Ovary (tissue), 3 donors: ENCODE data around the gene RHOD.

ENCODE experiments used
- EP300 ChIP-seq: sonication (generic); formaldehyde crosslinking; IDR thresholded peaks from one replicate; pipeline ENCODE4 v1.6.1; 2017; ENCODE audit warnings: antibody characterized with exemption
- TF ChIP-seq, protein P1 (sequence below), 3 donors: fragments of 450-650 bp in 2 of 3; fragments of 200-600 bp in 1 of 3; IDR thresholded peaks; one replicate each; pipeline versions ENCODE4 v1.5.1 to v1.8.0; 2016 to 2022; ENCODE audit warnings: antibody characterized with exemption in 3 of 3, mild to moderate bottlenecking in 1 of 3
- donor health status: DM: no; HTN: no; CAD: no.

DNA sequence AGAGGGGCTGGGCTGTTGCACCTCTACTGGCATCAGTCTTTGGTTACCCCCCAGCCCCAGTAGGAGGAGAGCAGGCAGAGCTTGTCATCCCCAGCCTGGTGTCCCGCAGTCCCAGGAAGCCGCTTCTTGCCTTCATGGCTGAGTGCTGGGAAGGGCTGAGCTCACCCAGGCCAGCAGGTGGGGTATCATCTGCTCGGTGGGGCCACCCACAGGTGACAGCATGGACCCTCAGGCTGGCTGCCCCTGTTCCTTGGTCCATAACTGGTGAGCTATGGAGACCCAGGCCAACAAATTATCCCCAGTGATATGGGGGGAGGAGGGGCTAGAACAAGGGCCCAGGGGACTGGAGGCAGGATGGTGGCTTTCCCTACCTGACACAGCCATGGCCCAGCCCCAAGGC lies 6.5 kb upstream of the RHOD start:
- TF ChIP-seq, protein P1, sequence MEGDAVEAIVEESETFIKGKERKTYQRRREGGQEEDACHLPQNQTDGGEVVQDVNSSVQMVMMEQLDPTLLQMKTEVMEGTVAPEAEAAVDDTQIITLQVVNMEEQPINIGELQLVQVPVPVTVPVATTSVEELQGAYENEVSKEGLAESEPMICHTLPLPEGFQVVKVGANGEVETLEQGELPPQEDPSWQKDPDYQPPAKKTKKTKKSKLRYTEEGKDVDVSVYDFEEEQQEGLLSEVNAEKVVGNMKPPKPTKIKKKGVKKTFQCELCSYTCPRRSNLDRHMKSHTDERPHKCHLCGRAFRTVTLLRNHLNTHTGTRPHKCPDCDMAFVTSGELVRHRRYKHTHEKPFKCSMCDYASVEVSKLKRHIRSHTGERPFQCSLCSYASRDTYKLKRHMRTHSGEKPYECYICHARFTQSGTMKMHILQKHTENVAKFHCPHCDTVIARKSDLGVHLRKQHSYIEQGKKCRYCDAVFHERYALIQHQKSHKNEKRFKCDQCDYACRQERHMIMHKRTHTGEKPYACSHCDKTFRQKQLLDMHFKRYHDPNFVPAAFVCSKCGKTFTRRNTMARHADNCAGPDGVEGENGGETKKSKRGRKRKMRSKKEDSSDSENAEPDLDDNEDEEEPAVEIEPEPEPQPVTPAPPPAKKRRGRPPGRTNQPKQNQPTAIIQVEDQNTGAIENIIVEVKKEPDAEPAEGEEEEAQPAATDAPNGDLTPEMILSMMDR (IDR thresholded peaks at IDR 0.05) = no peak
- no peak for TF ChIP-seq EP300
